Heart left ventricle (tissue), 13 donors: ENCODE results near the gene C10orf53.

Experiments
- CTCF ChIP-seq, 12 donors: fragments of 200-600 bp; sonication (generic) in 4 of 12; IDR thresholded peaks; one replicate each; pipeline versions ENCODE4 v1.5.0 to v1.8.0; 2018 to 2022; ENCODE audit warnings: antibody characterized with exemption in 12 of 12, mild to moderate bottlenecking in 5 of 12
- POLR2A ChIP-seq, 2 donors: fragments of 450-650 bp; IDR thresholded peaks; one replicate each; pipeline ENCODE4 v1.6.1; 2017; ENCODE audit warnings: antibody characterized with exemption in 2 of 2, mild to moderate bottlenecking in 2 of 2, moderate library complexity in 2 of 2
- donor health status: ischemic (EF 13 %, LVEDD 7.1; RV severe dilation, severe dysfunction).
- donor health status: DM: no; HTN: yes; CAD: no.
- donor health status: DM: no; HTN: no; CAD: no.
- donor health status: ischemic (EF 25% LVEDD 6.9; RV normal size, moderate dysfunction).
- donor health status: ischemic (EF 25% LVEDD 5.7; RV mildly dilated, moderate dysfunction).
- donor health status: ischemic (EF 35%, LVEDD 5.7; RV mildly dilated, moderate dysfunction).
- donor health status: nonischemic (EF 11% LVEDD 7.7; RV severe dilation, severe dysfunction).
- donor health status: DM: yes; HTN: yes; CAD: no.
- donor health status: PGD.
- donor health status: ischemic (EF 29% LVEDD 5.4; RV normal size, mild dysfunction).
- donor health status: nonischemic (EF 23%, LVEDD 6.1; RV moderate dilation, normal function).

- TF ChIP-seq POLR2A (IDR thresholded peaks at IDR 0.05), result no peak
- TF ChIP-seq CTCF (IDR thresholded peaks at IDR 0.05), result no peak
Observed at GRCh38 chr10:49735848-49736563, 56.6 kb downstream of the C10orf53 start.
